ENCODE results near the gene PCNP.
"Not testable (repeated sequence)": the region's sequence is repeated elsewhere in the genome, so short reads cannot be mapped to it uniquely, and the experiment has no call there.

PCNP gene

GRCh38 chr3:101567528-101568317, 6.3 kb upstream of the PCNP start:
- no peak for DNase-seq

GRCh38 chr3:101571028-101571895, 2.7 kb upstream of the PCNP start:
- DNase-seq = no peak

GRCh38 chr3:101574388-101575112, 570 bp downstream of the PCNP start:
- DNase-seq = peak; percentile 36

- no peak for DNase-seq
Measured at GRCh38 chr3:101577286-101577685, 3.3 kb downstream of the PCNP start.

- no peak for DNase-seq
Measured at GRCh38 chr3:101588616-101589015, 14.6 kb downstream of the PCNP start.

GRCh38 chr3:101591071-101591470, 17.1 kb downstream of the PCNP start:
- no peak for DNase-seq

- peak; percentile 2 for DNase-seq
Measured at GRCh38 chr3:101602731-101603130, 28.8 kb downstream of the PCNP start.

GRCh38 chr3:101603184-101603583, 29.2 kb downstream of the PCNP start:
- no peak for DNase-seq

GRCh38 chr3:101605398-101605797, 31.4 kb downstream of the PCNP start:
- DNase-seq = not testable (repeated sequence)

GRCh38 chr3:101611023-101611422, 37.0 kb downstream of the PCNP start:
- no peak for DNase-seq

GRCh38 chr3:101613014-101613413, 39.0 kb downstream of the PCNP start:
- not testable (repeated sequence) for DNase-seq

- no peak for DNase-seq
Measured at GRCh38 chr3:101615525-101615924, 41.5 kb downstream of the PCNP start.

- DNase-seq = no peak
Measured at GRCh38 chr3:101617478-101617877, 43.5 kb downstream of the PCNP start.

- no peak for DNase-seq
Measured at GRCh38 chr3:101618726-101619125, 44.7 kb downstream of the PCNP start.

GRCh38 chr3:101619734-101620133, 45.8 kb downstream of the PCNP start:
- no peak for DNase-seq

GRCh38 chr3:101623656-101624055, 49.7 kb downstream of the PCNP start:
- DNase-seq = no peak

- DNase-seq = no peak
Measured at GRCh38 chr3:101624857-101625256, 50.9 kb downstream of the PCNP start.

GRCh38 chr3:101625879-101626278, 51.9 kb downstream of the PCNP start:
- no peak for DNase-seq

- no peak for DNase-seq
Measured at GRCh38 chr3:101629219-101629618, 55.2 kb downstream of the PCNP start.

- no peak for DNase-seq
Measured at GRCh38 chr3:101631098-101631796, 57.3 kb downstream of the PCNP start.

- not testable (repeated sequence) for DNase-seq
Measured at GRCh38 chr3:101631959-101632358, 58.0 kb downstream of the PCNP start.

- no peak for DNase-seq
Measured at GRCh38 chr3:101632586-101632985, 58.6 kb downstream of the PCNP start.

GRCh38 chr3:101633186-101633585, 59.2 kb downstream of the PCNP start:
- DNase-seq = no peak

Data from suppressor macrophage treated with lipopolysaccharide for 4 hours (primary cell).